Measurements from ENCODE around the gene LEF1. TPM values are rescaled to one million over a fixed set of nuclear protein-coding genes. Genes with fewer than 3 reads are reported as not detected.

Gene LEF1
- total RNA-seq, 4 donors from 2014 or later: 1.5 to 2.6 (median 2.4) TPM; not detected in 1

DNA sequence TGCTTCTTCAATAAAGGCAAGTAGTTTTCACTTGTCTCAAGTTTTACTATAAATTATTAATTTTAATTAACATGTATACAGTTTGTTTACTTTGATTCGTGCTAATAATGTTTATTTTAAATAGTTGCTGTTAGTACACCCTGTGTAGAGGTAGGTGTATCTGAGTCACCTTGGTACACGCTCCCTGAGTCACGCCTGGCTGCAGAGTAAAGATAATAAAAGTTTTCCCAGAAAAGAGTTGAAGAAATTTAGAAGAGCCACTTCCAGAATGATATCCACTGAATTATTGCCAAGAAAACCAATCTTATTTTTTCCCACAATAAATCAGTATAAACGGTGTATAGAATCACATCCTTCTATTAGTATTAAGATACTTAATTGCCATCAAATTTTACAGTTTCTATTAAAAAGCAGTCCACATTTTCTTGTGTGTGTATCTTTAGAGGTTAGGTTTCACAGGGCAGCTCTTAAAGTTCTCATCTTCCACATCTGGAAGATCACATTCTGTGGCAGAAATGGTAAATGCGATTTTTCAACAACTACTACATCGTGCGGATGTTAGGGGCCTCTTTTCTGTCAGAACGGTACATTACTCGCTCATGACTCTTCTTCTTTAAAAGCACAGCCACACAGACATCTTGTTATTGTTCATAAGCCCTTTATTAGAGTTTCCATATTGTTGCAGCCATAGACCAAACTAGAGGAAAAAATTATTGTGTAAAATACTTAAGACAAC, 123.6 kb downstream of the LEF1 start:
- Histone ChIP-seq H3K27ac (peak overlapping the region in 2 of 4 donors; percentile 36 to 60), H3K36me3 (no peaks in the 10 kb centered on the region), H3K27me3 (no peaks in the 10 kb centered on the region), H3K4me3 (no peak overlapping the region), H3K4me1 (peaks cover 3 to 39% (median 4%) of the 10 kb centered on the region in 3 donors), H3K9me3 (no peaks in the 10 kb centered on the region)
- no peak for TF ChIP-seq EP300 (IDR thresholded peaks at IDR 0.05)
- TF ChIP-seq, protein P1, sequence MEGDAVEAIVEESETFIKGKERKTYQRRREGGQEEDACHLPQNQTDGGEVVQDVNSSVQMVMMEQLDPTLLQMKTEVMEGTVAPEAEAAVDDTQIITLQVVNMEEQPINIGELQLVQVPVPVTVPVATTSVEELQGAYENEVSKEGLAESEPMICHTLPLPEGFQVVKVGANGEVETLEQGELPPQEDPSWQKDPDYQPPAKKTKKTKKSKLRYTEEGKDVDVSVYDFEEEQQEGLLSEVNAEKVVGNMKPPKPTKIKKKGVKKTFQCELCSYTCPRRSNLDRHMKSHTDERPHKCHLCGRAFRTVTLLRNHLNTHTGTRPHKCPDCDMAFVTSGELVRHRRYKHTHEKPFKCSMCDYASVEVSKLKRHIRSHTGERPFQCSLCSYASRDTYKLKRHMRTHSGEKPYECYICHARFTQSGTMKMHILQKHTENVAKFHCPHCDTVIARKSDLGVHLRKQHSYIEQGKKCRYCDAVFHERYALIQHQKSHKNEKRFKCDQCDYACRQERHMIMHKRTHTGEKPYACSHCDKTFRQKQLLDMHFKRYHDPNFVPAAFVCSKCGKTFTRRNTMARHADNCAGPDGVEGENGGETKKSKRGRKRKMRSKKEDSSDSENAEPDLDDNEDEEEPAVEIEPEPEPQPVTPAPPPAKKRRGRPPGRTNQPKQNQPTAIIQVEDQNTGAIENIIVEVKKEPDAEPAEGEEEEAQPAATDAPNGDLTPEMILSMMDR (IDR thresholded peaks at IDR 0.05): no peak
- TF ChIP-seq POLR2A (IDR thresholded peaks at IDR 0.05): no peak
- no peak for TF ChIP-seq POLR2AphosphoS5 (IDR thresholded peaks at IDR 0.05)
- 48 to 51% methylated on average over 9 of the region's 9 CpGs for WGBS, 2 donors (ENCODE audit: low coverage in 1 of 2)
- no peak for ATAC-seq

GRCh38 chr4:108043526-108043925, 125.2 kb downstream of the LEF1 start:
- TF ChIP-seq POLR2AphosphoS5 (IDR thresholded peaks at IDR 0.05): no peak
- TF ChIP-seq, protein P1 (IDR thresholded peaks at IDR 0.05): no peak
- TF ChIP-seq EP300 (IDR thresholded peaks at IDR 0.05): no peak
- no peak for TF ChIP-seq POLR2A (IDR thresholded peaks at IDR 0.05)
- no peak for ATAC-seq
- H3K27me3 ChIP-seq: no peaks in the 10 kb centered on the region

DNA sequence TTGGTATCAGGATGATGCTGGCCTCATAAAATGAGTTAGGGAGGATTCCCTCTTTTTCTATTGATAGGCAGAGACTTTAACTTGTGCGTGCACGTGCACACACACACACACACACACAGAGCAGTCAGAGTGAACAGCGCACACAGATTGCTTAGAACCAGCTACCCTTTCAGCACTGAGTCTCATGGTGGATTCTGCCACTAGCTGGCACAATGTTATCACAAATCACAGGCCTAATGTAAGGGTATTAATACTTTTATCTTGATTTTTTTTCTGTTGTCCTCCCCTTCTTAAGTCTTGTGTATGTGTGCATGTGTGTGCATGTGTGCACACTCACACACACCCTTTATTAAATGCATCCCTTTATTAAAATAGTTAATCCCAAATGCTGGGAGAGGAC, 125.8 kb downstream of the LEF1 start:
- no peak overlapping the region for H3K27ac ChIP-seq
- H3K36me3 ChIP-seq: no peaks in the 10 kb centered on the region
- ATAC-seq: no peak
- no peak overlapping the region for H3K4me3 ChIP-seq
- no peaks in the 10 kb centered on the region for H3K27me3 ChIP-seq
- peaks cover 3 to 33% (median 4%) of the 10 kb centered on the region in 3 donors for H3K4me1 ChIP-seq
- no peaks in the 10 kb centered on the region for H3K9me3 ChIP-seq
- WGBS, 2 donors (ENCODE audit: low coverage in 1 of 2): 83% methylated on average over 3 of the region's 3 CpGs; no CpG with 5 or more reads in 1 of the 2 donors
- no peak for TF ChIP-seq POLR2AphosphoS5 (IDR thresholded peaks at IDR 0.05)
- no peak for TF ChIP-seq POLR2A (IDR thresholded peaks at IDR 0.05)
- TF ChIP-seq EP300 (IDR thresholded peaks at IDR 0.05): no peak
- TF ChIP-seq, protein P1 (IDR thresholded peaks at IDR 0.05): no peak

More at GRCh38 chr4:108043526-108043925, 125.2 kb downstream of the LEF1 start:
- Histone ChIP-seq H3K36me3 (no peaks in the 10 kb centered on the region), H3K4me3 (no peak overlapping the region), H3K27ac (no peak overlapping the region), H3K9me3 (no peaks in the 10 kb centered on the region), H3K4me1 (peaks cover 3 to 39% (median 4%) of the 10 kb centered on the region in 3 donors)
- 72 to 83% methylated on average over 4 to 5 of the region's 5 CpGs for WGBS, 2 donors (ENCODE audit: low coverage in 1 of 2)

- H3K4me3 ChIP-seq: no peak overlapping the region
- H3K27ac ChIP-seq: no peak overlapping the region
- H3K9me3 ChIP-seq: no peaks in the 10 kb centered on the region
- WGBS, 2 donors (ENCODE audit: low coverage in 1 of 2): 73 to 93% methylated on average over 1 to 2 of the region's 2 CpGs
- no peaks in the 10 kb centered on the region for H3K27me3 ChIP-seq
- no peaks in the 10 kb centered on the region for H3K4me1 ChIP-seq
- peaks cover 0 to 36% of the 10 kb centered on the region in 2 donors for H3K36me3 ChIP-seq
- TF ChIP-seq, protein P1 (IDR thresholded peaks at IDR 0.05): no peak
- TF ChIP-seq EP300 (IDR thresholded peaks at IDR 0.05) (no peak), POLR2A (IDR thresholded peaks at IDR 0.05) (no peak), POLR2AphosphoS5 (IDR thresholded peaks at IDR 0.05) (no peak)
- no peak for ATAC-seq
Observed at GRCh38 chr4:108037884-108038283, 130.8 kb downstream of the LEF1 start.

DNA sequence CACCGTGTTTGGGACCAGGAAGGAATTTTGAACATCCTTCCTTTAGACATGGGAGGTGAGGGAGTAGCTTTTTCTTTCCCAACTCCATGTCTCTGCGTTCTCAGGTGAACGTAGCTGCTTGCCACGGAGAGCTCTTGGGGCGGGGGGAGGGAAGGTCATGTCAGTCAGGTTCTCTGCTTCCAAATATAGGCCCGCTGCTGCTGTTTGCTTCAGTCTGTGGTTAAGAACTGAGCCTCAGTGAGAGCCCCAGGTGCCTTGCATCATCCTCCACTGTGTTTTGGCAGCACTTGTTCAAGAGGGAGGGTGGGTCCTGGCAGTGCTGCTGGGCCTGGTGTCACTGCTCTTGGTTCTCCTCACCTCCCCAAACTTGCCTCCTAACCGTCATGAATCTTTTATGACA, 132.5 kb downstream of the LEF1 start:
- Histone ChIP-seq H3K36me3 (peaks cover 0 to 52% of the 10 kb centered on the region in 2 donors), H3K27ac (no peak overlapping the region), H3K4me3 (no peak overlapping the region), H3K9me3 (no peaks in the 10 kb centered on the region), H3K27me3 (no peaks in the 10 kb centered on the region), H3K4me1 (no peaks in the 10 kb centered on the region)
- 66 to 71% methylated on average over 1 to 3 of the region's 7 CpGs for WGBS, 2 donors (ENCODE audit: low coverage in 1 of 2)
- no peak for ATAC-seq
- no peak for TF ChIP-seq POLR2A (IDR thresholded peaks at IDR 0.05)
- no peak for TF ChIP-seq EP300 (IDR thresholded peaks at IDR 0.05)
- TF ChIP-seq, protein P1 (IDR thresholded peaks at IDR 0.05): no peak
- no peak for TF ChIP-seq POLR2AphosphoS5 (IDR thresholded peaks at IDR 0.05)
